ENCODE data around the gene SERINC3.

- no peak for TF ChIP-seq FOXJ3 (CRISPR knock-in tag; IDR thresholded peaks at IDR 0.05; ENCODE audit: borderline replicate concordance)
- no peak for TF ChIP-seq CTCF (IDR thresholded peaks at IDR 0.05)
- TF ChIP-seq ATF3 (CRISPR knock-in tag; conservative IDR thresholded peaks at IDR 0.05), result no peak
- no peak for TF ChIP-seq ZNF416 (CRISPR knock-in tag; IDR thresholded peaks at IDR 0.05)
- no peak for TF ChIP-seq TEAD4 (CRISPR knock-in tag; IDR thresholded peaks at IDR 0.05)
- no peak for TF ChIP-seq CREB1 (CRISPR knock-in tag; IDR thresholded peaks at IDR 0.05)
- TF ChIP-seq ZBTB21 (CRISPR knock-in tag; IDR thresholded peaks at IDR 0.05; ENCODE audit: borderline replicate concordance), result no peak
- no peak for TF ChIP-seq TP53 (CRISPR knock-in tag; IDR thresholded peaks at IDR 0.05)
- no peak for TF ChIP-seq ATF2 (CRISPR knock-in tag; IDR thresholded peaks at IDR 0.05; ENCODE audit: borderline replicate concordance, low read depth)
- no peak for TF ChIP-seq ARID4B (CRISPR knock-in tag; IDR thresholded peaks at IDR 0.05; ENCODE audit: borderline replicate concordance)
These were observed 6.4 kb upstream of the SERINC3 start for GRCh38 chr20:44528309-44528708.

Measured in WTC11 (cell line).